HG03460 (cell line): ENCODE results near the gene GNB1L.

ENCODE experiments used
- ATAC-seq: cut with Tn5 transposase; IDR thresholded peaks from one replicate; pipeline ENCODE4 v1.9.1; 2021; ENCODE audit not compliant: unreplicated experiment

Gene GNB1L

DNA sequence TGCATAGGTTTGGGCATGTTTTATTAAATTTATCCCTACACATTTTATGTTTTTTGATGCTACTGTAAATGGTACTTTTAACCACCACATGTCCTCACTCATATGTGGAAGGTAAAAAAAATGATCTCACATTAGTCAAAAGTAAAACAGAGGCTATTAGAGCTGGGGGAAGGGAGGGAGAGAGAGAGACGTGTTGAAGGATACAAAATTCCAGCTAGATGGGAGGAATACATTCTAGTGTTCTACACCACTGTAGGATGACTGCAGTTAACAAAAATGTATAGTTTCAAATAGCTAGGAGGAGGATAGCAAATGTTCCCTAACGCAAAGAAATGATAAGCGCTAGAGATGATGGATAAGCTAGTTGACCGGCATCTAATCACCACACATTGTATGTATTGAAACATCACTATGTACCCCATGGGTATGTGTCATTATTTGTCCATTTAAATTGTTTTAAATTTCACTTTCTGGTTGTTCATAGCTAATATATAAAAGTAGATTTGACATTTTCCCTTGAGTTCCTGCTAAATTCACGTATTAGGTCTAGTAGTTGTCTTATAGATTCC is 9.9 kb upstream of the GNB1L start:
- no peak for ATAC-seq

GRCh38 chr22:19863571-19863970 is 8.9 kb upstream of the GNB1L start:
- ATAC-seq: no peak

DNA sequence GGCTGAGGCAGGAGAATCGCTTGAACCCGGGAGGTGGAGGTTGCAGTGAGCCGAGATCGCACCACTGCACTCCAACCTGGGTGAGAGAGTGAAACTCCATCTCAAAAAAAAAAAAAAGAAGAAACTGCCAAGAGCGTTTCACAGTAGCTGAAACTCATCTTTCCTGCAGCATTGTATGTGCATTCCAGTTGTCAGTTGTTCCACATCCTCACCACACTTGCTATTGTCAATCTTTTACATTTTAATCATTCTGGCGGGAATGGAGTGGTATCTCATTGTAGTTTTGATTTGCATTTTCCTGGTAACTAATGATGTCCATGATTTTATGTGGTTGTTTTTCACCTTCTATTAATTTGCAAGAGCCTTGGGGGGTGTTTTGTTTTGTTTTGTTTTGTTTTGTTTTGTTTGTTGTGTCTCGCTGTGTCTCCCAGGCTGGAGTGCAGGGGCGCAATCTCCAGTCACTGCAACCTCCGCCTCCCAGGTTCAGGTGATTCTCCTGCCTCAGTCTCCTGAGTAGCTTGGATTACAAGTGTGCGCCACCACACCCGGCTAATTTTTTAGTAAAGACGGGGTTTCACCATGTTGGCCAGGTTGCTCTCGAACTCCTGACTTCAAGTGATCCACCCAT is 8.1 kb upstream of the GNB1L start:
- ATAC-seq: no peak

DNA sequence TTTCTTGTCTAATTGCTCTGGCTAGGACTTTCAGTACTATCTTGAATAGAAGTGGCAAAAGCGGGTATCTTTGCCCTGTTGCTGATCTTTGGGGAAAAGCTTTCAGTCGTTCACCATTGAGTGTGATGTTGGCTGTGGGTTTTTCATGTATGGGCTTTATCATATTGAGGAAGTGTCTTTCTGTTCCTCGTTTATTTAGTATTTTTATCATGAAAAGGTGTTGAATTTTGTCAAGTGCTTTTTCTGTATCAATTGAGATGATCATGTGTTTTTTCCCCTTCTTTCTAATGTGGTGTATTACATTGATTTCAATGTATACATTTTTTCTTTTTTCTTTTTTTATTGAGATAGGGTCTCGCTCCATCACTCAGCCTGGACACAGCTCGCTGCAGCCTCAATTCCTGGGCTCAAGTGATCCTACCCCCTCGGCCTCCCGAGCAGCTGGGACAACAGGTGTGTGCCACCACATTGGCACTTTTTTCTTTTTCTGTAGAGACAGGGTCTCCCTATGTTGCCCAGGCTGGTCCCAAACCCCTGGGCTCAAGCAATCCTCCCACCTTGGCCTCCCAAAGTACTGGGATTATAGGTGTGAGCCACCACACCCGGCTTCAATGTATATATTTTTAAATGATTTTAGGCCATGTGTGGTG is 5.3 kb upstream of the GNB1L start:
- ATAC-seq: no peak

- ATAC-seq: no peak
Observed at GRCh38 chr22:19857382-19857781, 2.7 kb upstream of the GNB1L start.

- ATAC-seq: peak; percentile 26
Observed at GRCh38 chr22:19855504-19856409, 1.1 kb upstream of the GNB1L start.

- ATAC-seq: peak; percentile 1
Observed at GRCh38 chr22:19853879-19854777, 546 bp downstream of the GNB1L start.

DNA sequence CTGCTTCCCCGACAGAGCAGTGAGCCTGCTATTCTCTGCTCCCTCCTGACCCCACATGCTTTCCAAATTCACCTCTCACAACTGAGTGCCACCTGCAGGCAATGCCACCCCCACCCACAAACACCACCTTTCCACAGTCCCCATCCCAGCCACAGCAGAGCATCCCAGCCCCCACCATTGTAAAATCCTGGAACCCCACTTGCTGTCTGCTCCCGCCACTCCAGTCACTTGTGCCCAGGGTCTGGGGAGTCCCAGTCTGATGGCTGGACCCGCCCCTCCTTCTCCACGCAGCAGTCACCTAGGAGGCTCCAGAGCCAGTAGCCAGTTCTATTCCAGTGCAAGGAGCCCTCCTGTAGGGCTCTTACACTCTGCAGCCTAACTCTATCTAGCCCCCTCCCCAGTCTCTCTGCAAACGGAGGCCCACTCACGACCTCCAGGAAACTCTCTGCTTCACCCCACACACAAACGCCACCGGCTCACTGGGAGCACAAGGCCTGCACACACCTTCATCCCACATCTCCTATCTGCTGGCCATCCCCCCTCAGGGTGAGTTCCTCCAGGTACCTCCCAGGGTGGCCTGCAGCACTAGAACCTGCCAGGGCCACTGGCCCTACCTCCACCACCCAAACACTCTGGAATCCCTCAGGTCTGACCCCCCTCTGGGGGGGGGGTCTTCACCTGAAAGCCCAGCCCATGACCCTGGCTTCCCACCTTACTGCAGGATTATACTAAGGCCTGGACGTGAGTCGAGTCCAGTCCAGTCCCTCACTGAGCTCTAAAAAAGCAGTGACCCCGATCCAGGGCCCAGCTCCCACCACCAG is 1.4 kb downstream of the GNB1L start:
- no peak for ATAC-seq

- no peak for ATAC-seq
Observed at GRCh38 chr22:19852177-19852781, 2.4 kb downstream of the GNB1L start.

DNA sequence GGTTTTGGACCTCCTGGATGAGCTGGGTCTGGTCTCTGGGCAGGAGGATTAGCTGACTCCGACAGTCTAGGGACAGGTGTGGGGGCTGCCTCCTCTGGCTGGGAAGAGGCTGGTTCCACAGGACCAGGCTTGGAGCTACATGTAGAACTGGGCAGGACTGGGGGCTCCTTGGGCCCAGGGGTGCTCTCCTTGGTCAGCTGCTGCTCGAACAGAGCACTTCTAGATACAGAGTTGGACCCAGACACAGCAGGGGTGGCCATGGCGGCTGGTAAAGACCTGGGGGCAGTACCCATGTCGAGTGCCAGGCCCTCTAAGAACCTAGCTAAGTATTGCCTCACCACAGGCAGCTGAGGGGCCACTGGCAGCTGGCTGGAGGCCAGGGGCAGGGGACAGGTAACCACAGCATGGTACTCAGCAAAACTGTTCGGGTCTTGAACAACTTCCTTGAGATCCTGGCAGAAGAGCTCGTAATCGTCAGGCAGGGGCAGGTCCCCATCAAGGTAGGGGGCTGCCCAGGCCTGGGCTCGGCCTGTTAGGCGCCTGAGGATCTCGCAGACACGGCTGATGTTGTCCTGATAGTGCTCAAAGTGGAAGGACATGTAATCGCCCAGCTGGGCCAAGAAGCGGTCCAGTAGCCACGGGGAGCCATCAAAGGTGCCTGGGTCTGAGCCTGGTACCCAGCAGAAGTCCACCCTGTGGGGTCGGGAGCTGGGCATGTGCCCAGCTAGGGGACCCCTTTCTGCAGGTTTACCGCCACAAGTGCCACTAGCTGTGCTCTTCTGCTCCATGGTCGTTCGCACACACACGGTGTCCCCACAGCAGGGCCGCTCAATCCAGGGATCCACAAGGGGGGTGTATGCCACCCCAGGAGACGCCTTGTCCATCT is 3.1 kb downstream of the GNB1L start:
- ATAC-seq: no peak

GRCh38 chr22:19850763-19851109 is 3.9 kb downstream of the GNB1L start:
- ATAC-seq: no peak

GRCh38 chr22:19849835-19850762 is 4.6 kb downstream of the GNB1L start:
- ATAC-seq: no peak

DNA sequence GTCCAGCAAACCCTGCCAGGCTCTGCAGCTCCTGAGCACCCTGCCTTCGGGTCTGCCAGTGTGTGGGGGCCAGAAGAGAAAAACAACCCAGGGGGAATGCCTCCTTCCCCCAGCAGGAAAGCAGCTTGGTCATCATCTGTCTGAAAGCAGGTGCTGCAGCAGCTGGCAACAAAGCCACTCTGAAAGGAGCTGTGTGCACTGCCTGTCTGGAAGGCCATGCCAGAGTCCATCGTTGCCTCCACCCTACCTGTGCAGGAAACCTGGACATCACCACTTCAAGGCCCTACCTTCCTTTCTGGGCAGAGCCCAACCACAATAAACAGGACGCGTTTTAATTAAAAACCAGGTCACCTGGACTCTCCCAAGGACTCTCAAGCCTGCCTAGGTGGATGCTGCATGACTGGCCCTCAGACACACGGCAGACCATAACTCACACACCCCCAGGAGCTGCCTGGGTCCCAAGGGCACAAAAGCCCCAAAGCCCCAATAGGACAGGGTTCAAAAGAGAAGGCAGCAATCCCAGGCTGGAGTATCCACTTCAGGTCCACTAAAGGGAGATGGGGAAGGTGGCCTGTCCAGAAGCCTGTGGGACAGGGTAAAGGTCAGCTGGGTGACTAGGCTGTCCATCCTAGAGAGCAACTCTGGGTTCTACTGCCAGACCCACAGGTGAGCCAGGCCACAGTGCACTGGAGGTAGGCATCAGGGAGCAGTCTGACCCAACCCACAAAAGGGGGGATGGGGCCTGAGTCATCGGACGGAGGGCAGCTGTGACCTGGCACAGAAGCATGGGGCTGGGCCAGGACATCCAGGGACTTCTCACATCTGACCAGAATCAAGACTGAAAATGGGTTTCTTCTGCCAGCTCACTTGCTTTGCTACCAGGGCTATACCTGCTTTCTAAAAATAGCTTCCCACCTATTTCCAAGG is 6.1 kb downstream of the GNB1L start:
- ATAC-seq: no peak

DNA sequence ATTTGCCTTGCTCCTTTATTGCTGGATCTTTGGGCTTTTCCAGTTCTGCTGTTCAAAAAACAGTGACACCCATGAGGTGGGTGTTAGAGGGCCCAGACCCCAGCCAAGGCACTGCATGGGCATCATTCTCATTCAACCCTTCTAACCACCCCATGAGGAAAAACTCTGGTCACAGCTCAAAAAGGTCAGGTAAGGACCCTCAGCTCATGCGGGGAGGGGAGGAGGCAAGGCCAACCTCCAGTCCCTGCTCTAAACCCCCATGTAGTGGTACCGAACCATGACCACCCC is 7.4 kb downstream of the GNB1L start:
- no peak for ATAC-seq

GRCh38 chr22:19846620-19847344 is 7.9 kb downstream of the GNB1L start:
- ATAC-seq: no peak
